Measurements from ENCODE around the gene NGDN.

NGDN gene

DNA sequence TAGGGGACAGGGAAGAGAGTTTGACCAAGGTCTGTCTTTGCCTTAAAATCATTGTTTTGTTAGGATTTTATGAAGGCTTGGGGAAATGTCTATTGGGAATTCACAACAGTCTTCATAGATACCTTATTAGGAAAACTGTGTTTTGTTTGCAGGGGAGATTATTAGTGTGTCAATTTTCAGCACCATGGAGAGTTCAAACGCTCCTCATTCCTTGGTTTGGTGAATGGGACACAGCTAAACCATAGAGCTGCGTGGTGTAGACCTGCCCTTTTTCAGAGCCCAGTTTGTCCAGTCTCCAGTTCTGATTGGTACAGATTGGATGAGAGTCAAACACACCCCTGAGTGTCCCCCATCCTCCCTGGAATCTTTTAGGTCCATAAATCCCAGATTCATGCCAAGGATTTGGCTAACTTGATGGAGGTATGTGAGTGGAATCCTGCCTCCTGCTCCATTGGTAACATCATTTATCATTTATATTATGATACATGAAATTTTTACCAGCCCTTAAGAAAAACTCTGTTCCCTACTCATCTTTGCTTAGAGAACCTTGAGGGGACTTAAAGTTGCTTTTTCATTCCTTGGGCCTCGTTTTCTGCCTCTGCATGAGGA is 12.0 kb downstream of the NGDN start:
- no peak for TF ChIP-seq SIN3A (IDR thresholded peaks at IDR 0.05; ENCODE audit: borderline replicate concordance, insufficient read depth, low read length)
- TF ChIP-seq, protein P1, sequence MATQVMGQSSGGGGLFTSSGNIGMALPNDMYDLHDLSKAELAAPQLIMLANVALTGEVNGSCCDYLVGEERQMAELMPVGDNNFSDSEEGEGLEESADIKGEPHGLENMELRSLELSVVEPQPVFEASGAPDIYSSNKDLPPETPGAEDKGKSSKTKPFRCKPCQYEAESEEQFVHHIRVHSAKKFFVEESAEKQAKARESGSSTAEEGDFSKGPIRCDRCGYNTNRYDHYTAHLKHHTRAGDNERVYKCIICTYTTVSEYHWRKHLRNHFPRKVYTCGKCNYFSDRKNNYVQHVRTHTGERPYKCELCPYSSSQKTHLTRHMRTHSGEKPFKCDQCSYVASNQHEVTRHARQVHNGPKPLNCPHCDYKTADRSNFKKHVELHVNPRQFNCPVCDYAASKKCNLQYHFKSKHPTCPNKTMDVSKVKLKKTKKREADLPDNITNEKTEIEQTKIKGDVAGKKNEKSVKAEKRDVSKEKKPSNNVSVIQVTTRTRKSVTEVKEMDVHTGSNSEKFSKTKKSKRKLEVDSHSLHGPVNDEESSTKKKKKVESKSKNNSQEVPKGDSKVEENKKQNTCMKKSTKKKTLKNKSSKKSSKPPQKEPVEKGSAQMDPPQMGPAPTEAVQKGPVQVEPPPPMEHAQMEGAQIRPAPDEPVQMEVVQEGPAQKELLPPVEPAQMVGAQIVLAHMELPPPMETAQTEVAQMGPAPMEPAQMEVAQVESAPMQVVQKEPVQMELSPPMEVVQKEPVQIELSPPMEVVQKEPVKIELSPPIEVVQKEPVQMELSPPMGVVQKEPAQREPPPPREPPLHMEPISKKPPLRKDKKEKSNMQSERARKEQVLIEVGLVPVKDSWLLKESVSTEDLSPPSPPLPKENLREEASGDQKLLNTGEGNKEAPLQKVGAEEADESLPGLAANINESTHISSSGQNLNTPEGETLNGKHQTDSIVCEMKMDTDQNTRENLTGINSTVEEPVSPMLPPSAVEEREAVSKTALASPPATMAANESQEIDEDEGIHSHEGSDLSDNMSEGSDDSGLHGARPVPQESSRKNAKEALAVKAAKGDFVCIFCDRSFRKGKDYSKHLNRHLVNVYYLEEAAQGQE (IDR thresholded peaks at IDR 0.05; ENCODE audit: insufficient read depth in 1 of 2, low read depth in 2 of 2, low read length in 2 of 2), result peak; percentile 80 to 91
- no peak for TF ChIP-seq TAF1 (IDR thresholded peaks at IDR 0.05; ENCODE audit: borderline replicate concordance, insufficient read depth, low read length)

DNA sequence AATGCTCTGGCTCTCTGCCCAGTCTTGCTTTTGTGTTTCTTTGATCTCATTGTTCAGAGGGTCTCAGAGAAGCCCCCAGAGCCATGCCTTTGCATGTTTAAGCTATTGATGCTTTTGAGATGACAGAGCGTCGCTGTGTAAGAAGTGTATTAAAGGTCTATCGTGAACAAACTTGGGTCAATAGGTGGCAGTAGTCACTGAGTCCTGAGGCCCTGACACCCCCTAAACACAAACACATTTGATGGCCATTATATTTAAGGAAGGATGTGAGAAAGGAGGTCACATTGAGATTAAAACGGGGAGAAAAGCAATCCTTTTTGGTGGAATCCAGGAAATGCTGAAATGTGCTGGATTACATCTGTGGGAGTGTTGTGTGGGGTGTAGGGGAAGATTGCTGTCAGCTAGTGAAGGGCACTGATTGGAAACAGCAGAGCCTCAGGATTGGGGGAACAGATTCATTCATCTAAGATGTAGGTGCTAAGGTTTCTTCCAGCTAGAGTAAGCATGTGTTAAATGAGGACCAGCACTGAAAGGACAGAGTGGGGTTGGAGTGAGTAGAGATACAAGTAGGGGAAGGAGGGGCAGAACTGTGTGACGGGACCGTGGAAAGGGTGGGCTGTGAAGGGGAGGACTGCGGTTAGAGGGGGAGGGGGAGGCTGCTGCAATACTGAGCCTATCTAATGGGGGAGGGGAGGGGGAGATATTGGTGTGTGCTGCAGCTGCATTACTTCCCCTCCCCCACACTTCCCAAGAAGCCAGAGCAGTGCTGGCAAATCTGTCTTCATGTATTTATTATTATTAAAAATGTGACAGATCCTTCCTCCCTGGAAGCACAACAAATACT is 12.7 kb downstream of the NGDN start:
- no peak for TF ChIP-seq SIN3A (IDR thresholded peaks at IDR 0.05; ENCODE audit: borderline replicate concordance, insufficient read depth, low read length)
- no peak for TF ChIP-seq POLR2AphosphoS5 (IDR thresholded peaks at IDR 0.05; ENCODE audit: low read depth, low read length)
- TF ChIP-seq FOXP2 (optimal IDR thresholded peaks at IDR 0.05; ENCODE audit: borderline replicate concordance, extremely low read depth, extremely low read length, insufficient read depth), result no peak
- TF ChIP-seq, protein P1 (IDR thresholded peaks at IDR 0.05; ENCODE audit: insufficient read depth in 1 of 2, low read depth in 2 of 2, low read length in 2 of 2), result no peak
- TF ChIP-seq TAF1 (IDR thresholded peaks at IDR 0.05; ENCODE audit: borderline replicate concordance, insufficient read depth, low read length), result no peak

DNA sequence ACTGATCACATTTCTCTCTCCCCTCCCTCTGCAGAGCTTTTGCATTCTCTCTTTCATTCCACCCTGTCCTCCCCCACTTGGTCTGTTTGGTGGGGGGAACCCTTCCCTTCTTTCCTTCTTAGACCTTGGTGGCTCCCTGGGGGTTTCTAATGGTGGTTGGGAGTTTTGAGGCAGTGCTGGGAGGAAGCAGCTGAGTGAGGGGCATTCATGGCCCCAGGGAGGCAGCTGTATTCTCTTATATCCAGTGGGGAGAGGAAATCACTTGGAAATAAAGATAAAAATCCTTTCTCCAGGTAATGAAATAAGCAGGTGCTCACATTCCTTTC is 13.3 kb downstream of the NGDN start:
- no peak for TF ChIP-seq TAF1 (IDR thresholded peaks at IDR 0.05; ENCODE audit: borderline replicate concordance, insufficient read depth, low read length)
- no peak for TF ChIP-seq POLR2AphosphoS5 (IDR thresholded peaks at IDR 0.05; ENCODE audit: low read depth, low read length)
- no peak for TF ChIP-seq FOXP2 (optimal IDR thresholded peaks at IDR 0.05; ENCODE audit: borderline replicate concordance, extremely low read depth, extremely low read length, insufficient read depth)
- TF ChIP-seq, protein P1 (IDR thresholded peaks at IDR 0.05; ENCODE audit: insufficient read depth in 1 of 2, low read depth in 2 of 2, low read length in 2 of 2), result no peak
- TF ChIP-seq SIN3A (IDR thresholded peaks at IDR 0.05; ENCODE audit: borderline replicate concordance, insufficient read depth, low read length), result no peak

DNA sequence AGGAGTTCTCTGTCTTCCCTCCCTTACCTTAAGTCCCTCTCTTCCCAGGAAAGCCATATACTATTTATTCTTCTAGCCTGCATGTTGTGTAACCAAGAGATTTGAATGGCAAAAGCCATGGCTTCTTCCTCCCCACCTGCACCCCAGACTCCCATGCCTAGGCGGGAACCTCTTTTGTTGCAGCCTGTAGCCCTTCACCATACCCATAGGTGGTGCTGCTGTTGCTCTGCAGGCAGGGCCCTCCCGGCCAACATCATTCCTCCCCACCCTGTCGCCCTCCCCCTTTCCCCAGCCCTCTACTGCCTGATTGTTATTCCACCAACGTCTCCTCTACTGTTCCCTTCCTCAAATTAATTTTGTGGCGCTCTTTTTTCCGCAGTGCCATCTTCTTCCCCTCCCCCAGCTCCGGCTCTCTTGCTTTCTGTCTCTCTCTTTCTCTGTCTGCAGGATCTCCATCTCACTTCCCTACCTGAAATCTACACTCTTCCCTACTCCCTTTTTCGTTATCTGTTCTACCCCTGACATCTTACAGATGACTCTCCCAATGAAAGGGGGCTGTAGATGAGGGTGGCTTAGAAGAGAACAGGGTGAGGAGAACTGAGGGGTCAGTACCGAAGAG is 13.8 kb downstream of the NGDN start:
- TF ChIP-seq SIN3A (IDR thresholded peaks at IDR 0.05; ENCODE audit: borderline replicate concordance, insufficient read depth, low read length) (no peak), POLR2AphosphoS5 (IDR thresholded peaks at IDR 0.05; ENCODE audit: low read depth, low read length) (no peak), FOXP2 (optimal IDR thresholded peaks at IDR 0.05; ENCODE audit: borderline replicate concordance, extremely low read depth, extremely low read length, insufficient read depth) (no peak), TAF1 (IDR thresholded peaks at IDR 0.05; ENCODE audit: borderline replicate concordance, insufficient read depth, low read length) (no peak)
- TF ChIP-seq, protein P1 (IDR thresholded peaks at IDR 0.05; ENCODE audit: insufficient read depth in 1 of 2, low read depth in 2 of 2, low read length in 2 of 2), result no peak

Data from PFSK-1 (cell line).